GM21526 (cell line): ENCODE measurements around the gene BUD13.

ENCODE experiments used
- ATAC-seq: cut with Tn5 transposase; IDR thresholded peaks from one replicate; pipeline ENCODE4 v1.9.1; 2021; ENCODE audit warnings: moderate library complexity; ENCODE audit not compliant: unreplicated experiment, low FRiP score

BUD13 gene

DNA sequence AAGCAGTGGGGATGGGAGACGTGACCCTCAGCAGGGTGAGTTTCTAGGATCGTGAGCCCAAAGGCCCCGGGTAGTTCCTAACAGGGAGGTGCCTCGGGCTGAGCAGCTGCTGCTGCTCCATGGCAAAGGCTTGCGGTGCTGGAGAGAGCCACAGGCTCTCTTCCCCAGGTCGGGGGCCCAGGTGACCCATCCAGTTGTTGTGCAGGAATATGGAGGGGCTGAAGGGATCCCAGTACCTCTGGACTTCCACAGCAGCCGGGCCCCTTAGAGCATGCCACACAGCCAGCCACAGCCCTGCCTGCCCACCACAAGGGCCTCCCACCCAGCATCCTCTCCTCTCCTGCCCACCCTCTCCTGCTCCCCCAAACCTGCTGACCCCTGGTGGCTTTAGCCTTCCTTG, 49.3 kb downstream of the BUD13 start:
- ATAC-seq = no peak

DNA sequence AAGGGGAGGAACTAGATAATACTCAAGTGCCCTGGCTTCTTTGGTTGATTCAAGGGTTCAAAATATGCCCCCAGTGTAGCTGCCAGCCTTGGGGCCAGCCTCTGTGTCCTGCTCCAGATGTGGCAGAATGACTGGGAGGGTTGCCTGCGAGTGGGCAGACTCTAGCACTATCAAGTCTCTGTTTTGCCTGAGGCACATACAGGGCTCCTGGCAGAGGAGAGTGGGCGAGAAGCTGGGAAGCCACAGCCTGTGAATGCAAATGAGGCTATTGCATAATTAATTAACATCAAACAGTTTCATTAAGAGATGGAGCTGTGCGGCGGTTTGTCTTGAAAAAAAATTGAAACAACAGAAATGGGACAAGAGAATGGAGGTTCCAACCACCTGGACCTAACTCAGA, 50.8 kb downstream of the BUD13 start:
- ATAC-seq = no peak

DNA sequence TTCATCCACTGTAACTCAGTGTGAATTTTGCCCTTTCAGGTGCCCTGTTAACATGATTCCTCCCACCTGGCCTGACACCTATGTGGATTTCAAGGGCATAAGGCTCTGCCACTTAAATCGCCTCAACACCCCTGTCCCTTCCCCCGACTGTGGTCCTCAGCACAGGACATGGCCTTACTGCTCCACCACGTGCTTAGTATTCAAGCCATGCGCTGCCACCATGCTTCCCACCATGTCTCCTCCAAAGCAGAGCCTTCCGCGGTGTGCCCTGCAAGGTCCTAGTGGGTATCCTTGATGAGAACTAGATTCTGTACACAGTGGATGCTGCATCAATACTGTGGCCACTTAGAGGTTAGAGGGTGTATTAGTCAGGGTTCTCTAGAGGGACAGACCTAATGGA, 51.9 kb downstream of the BUD13 start:
- ATAC-seq = no peak

DNA sequence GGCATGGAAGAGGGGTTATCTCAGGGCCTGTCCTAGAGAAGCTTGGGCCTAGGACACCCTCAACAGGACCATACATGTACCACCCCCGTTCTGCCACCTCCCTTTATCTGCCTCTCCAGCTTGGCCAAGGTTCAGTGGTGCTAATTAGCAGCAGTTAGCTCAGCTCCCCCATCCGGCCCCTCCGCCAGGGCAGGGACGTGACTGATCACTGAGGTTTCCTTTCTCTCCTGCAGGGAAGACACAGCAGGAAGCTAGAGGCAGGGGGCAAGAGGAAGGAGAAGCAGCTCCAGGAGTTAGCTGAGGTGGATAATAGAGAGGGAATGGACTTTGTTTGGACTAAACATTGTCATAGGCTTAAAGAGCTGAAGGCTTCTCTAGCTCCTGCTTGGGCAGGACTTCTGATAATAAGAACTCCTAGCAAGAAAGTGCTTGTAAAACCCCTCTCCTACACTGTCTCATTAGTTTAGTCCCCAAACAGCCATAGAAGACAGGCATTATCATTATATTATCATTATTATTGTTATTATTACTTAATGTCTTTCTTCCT, 53.8 kb downstream of the BUD13 start:
- ATAC-seq = no peak

DNA sequence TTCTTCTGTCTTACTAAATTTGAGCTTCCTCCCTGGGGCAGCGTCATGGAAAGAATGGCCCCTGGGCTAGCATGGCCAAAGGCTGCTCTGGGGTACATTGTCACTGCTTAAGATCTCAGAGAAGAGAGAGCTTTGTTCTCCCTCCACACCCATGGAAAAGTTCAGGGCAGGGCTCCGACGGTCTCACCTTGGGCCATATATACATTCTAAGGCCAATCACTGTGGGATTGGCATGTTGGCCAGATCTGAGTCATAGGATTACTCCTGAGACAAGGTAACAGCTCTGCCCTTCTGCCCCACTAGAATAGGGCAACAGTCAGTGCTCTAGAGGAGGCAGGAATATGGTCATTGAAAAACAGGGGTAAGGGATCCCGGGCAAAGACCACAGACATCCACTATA, 56.2 kb downstream of the BUD13 start:
- ATAC-seq = no peak

DNA sequence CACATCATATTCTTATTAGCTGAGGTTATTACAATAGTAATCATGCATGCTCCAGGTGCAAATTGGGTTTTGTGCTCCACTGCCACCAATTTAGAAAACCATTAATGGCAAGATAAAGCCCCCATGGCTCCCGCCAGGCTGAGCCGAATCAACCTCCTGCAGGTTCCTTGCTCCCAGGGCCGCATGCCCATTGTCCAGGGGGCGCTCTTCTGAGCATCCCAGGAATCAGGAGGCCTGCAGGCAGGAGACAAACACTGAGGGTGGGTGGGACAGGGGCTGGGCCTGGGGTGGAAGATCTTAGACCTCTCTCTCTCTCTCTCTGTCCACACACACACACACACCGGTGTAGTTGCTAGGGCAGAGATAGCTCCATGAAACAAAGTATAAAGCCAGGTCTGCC, 57.4 kb downstream of the BUD13 start:
- ATAC-seq = no peak

DNA sequence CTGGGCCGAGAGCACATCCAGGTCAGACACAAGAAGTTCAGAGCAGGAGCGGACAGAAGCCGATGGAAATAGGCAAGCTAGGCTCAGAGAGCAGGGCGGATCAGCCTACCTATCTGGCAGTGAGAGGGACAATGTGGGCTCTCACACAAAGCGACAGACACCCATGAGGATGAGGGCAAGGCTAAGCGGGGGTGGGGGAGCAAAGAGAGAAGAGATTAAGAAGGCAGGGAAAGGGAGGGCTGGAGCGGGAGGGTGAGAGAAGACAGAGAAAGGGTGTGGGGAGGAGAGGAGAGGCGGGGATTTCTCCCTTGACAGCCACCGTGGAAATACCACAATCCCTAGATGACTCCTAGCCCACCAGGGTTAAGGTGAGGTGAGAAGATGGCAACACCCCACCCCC, 57.9 kb downstream of the BUD13 start:
- no peak for ATAC-seq

DNA sequence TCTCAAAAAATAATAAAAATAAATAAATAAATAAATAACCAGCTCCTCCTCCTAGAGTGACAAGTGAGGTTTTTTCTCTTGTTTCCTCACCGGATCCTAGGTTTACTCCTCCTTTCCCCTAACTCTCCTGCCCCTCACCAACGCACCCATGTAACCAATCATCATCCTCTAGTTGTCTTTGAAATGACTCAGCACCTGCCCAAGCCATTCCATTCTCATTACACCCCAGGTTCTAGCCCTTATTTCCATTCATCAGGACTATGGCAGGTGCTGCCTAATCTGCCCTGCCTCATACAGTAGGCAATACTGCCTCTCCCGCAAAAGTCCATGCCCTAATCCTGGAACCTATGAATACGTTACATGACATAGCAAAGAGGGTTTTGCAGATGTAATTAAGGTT, 60.4 kb downstream of the BUD13 start:
- ATAC-seq = no peak

DNA sequence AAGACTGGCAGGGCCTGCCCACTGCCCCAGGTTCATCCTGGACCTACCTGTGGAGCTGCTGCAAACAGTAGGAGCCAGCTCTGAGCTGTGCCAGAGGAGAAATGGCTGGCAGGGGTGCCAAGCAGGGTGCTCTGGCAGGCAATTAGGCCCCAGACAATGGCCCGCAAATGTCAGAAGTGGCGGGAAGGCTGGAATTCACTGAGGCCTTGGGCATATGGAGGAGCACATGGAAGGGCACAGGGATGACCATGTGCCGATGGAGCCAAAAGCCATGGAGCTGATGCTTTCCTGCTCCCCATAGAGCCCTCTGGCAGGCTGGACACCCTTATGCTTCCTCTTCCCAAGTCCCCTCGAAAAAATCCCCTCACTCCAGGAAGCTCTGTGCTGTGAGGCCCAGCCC, 62.0 kb downstream of the BUD13 start:
- ATAC-seq = no peak

DNA sequence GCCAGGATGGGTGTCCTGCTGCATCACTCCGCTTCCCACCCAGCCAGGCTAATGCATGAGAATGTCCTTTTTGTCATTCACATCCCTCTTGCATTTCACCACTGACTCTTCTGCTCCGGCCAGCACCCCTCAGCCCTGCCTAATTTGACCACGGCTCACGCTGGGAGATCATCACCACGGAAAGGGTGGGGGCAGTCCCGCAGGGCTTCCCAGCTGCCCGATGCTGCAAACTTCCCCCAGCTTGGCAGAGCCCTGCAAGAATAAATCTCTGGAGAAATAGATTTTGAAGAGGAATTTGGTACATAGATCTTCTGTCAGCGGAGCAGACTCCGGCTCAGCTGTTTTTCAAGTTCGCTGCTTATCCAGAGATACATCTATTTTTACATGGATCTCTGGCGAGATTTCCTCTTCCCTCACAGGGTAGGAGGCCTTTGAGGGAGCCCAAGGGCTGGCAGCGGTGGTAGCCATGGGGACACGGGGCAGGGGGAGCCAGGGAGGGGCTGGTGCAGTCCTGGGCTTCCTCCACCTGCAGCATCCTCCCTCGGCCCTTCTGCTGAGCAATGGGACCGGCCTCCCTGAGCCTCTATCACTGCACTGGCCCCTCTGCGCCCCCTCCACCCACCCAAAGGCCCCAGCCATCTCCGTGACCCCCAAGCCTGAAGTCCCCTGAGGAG, 62.6 kb downstream of the BUD13 start:
- ATAC-seq = no peak

DNA sequence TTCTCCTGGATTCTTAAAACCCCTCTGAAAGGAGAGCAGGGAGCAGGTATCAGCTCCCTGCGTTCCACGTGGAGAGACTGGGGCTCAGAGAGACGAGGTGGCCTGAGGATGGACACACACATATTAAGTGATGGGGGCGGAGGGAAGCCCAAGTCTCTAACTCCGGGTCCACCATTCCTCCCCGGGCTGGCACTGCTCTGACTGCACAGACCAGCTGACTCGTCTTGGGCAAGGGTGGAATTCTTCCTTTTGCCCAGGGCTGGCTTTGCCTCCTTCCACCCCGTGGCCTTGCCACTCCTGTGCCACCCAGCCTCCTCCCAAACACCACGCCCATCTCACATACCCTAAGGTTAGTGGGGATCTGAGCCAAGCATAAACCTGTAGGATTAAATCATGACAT, 65.0 kb downstream of the BUD13 start:
- ATAC-seq = no peak

DNA sequence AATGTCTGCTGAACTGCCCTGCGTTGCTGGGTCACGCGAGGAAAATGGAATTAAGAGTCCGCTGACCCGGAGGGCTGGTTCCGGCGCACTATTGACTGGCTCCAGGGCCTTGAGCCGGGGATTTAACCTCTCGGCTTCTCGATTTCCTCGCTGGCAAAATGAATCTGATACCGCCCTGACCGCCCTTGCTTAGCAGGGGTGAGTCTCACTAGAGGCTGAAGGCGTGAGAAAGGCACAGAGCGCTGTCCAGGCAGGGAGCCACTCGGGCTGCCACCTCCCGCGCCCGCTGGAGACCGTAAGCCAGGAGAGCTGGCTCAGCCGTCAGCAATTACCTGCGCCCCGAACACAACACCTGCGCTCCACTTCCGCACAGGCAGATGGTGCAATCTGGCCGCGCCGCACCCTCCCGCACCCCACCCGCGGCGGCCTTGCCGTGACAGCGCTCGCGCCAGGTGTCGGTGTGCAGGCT, 65.6 kb downstream of the BUD13 start:
- ATAC-seq = no peak

DNA sequence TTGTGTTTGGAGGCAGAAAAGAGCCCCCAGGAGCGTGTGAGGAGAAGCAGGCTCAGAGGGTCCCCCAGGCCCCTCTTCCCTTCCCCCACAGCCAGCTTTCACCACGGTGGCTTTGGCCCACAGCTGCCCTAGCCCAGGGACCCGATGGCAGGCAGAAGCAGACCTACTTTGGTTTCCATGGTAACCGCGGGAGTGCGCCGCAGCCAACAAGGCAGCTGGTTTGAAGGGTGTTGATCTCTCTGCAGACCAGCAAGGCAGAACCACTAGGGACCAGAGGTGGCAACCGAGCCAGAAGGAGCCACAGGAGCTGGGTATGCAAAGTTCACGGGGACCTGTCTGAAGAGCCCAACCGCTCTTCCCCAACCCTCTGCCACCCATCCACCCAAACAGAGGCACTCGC, 69.4 kb downstream of the BUD13 start:
- no peak for ATAC-seq

DNA sequence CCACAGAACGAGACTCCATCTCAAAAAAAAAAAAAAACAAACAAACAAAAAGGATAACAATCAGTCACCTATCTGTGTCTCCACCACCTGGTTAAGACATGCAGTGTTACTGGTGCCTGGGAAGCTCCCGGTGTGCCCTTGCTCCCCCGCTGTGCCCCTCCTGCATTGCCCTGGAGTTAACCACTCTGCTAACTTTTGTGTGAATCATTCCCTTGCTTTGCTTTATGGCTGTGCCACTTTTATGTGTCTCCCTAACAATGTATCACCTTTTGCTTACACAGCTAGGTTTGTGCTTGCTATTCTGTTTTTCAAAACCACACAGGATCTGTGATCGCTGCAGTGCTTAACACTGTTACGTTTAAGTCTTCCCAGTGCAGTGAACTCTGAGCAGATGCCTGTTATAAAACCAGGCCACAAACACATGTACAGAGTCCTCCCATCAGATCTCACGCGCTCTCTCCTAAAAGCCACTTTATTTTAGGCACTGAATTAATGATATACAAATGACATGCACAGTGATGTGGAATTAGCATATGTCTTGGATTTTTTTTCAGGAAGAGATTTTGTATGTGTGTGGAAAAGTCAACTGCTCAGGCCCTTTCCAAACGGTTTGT, 69.9 kb downstream of the BUD13 start:
- ATAC-seq = no peak

DNA sequence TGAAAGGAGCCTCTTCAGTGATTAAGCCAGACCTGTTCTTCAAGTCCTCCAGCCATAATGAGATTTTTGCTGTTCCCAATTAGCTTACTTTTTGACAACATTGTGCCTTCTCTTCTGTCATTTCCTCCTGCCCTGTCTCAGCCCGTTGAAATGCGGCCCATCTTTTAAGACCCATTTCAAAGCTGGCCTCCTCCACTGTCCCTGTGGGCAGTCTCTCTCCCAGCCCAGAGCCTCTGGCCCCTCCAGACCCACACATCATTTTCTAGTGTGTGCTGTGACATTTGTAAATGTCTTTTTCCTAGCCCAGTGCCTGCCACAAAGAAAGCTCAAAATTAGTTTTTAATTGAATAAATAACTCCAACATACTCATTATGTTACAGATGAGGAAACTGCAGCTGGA, 70.9 kb downstream of the BUD13 start:
- ATAC-seq = no peak

DNA sequence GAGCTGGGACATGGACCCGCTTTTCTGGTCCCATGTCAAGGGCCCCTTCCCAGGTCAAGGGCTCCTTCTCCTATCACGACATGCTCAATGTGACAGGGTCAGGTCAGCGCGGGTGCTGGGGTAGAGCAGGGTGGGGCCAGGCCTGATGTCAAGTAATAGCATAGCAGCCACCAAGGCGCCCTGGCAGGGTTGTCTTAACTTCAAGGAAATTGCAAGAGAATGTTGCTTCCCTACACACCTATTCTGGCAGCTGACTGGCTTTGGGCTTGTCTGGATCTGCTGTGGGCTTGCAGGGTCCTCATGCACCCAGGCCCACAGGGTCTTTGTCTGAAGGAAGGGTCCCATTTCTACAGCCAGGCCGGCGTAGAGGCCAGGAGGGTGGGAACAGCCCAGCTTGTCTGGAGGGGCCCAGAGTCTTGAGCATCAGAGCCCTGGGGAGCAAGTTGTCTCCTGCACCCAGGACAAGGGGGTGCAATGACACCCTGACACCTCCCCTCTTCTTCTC, 71.4 kb downstream of the BUD13 start:
- no peak for ATAC-seq

DNA sequence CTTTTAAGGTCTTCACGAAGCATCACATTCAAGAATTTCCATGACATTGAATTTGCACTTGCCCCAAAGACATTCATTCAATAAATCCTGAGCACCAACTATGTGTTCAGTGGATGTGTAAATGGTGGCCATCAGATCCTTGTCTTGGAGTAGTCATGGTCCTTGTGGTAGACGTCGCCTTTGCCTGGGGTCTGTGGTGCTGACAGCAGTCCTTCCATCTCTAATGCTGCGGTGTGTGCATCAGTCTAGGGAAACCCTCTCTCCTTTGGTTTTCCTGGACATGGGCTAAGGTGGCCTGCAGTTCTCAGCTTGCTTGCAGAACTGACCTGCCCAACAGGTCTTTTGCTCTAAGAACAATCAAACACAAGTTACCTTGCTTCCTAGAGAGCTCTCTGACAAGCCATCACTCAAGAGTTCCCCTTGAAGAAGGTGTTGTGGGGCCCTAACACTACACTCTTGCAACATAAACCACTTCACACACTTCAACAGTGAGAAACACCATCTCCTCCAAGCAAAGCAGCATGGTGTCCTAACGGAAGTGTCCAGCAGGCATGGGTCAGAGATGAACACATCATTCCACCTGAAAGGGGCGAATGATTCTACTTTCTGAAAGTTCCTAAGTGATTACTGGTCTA, 72.1 kb downstream of the BUD13 start:
- ATAC-seq = no peak
